SKM-1 (cell line): ENCODE data around the gene CLCA2.
A peak's percentile ranks its signal among the peaks of the same experiment; 100 is the strongest.
"Not testable (repeated sequence)": the region's sequence is repeated elsewhere in the genome, so short reads cannot be mapped to it uniquely, and the experiment has no call there.

Experiments
- DNase-seq: peaks from one replicate; lab custom pipeline; 2025; ENCODE audit not compliant: unreplicated experiment; lab: John Stamatoyannopoulos, UW

The CLCA2 gene

GRCh38 chr1:86472767-86473166, 48.8 kb downstream of the CLCA2 start:
- DNase-seq, result no peak

GRCh38 chr1:86477256-86477655, 53.3 kb downstream of the CLCA2 start:
- no peak for DNase-seq

- DNase-seq, result no peak
Measured at GRCh38 chr1:86477682-86478081, 53.7 kb downstream of the CLCA2 start.

GRCh38 chr1:86478416-86479156, 54.6 kb downstream of the CLCA2 start:
- DNase-seq, result no peak

- no peak for DNase-seq
Measured at GRCh38 chr1:86481966-86482365, 58.0 kb downstream of the CLCA2 start.

GRCh38 chr1:86487131-86487810, 63.3 kb downstream of the CLCA2 start:
- no peak for DNase-seq

- no peak for DNase-seq
Measured at GRCh38 chr1:86487811-86488141, 63.8 kb downstream of the CLCA2 start.

- no peak for DNase-seq
Measured at GRCh38 chr1:86489242-86489878, 65.4 kb downstream of the CLCA2 start.

- no peak for DNase-seq
Measured at GRCh38 chr1:86491171-86491950, 67.4 kb downstream of the CLCA2 start.

- DNase-seq, result no peak
Measured at GRCh38 chr1:86498281-86498680, 74.3 kb downstream of the CLCA2 start.

GRCh38 chr1:86499987-86500593, 76.1 kb downstream of the CLCA2 start:
- DNase-seq, result peak; percentile 58

GRCh38 chr1:86500714-86501113, 76.7 kb downstream of the CLCA2 start:
- no peak for DNase-seq

GRCh38 chr1:86502125-86502646, 78.2 kb downstream of the CLCA2 start:
- DNase-seq, result not testable (repeated sequence)

GRCh38 chr1:86502721-86503405, 78.9 kb downstream of the CLCA2 start:
- no peak for DNase-seq

- DNase-seq, result no peak
Measured at GRCh38 chr1:86503406-86504136, 79.6 kb downstream of the CLCA2 start.

- DNase-seq, result no peak
Measured at GRCh38 chr1:86504137-86504479, 80.1 kb downstream of the CLCA2 start.

- DNase-seq, result no peak
Measured at GRCh38 chr1:86504895-86505563, 81.1 kb downstream of the CLCA2 start.

- DNase-seq, result no peak
Measured at GRCh38 chr1:86505564-86505902, 81.6 kb downstream of the CLCA2 start.
